MG63 (cell line): Measurements from ENCODE around the gene GEMIN7. TPM values are rescaled to one million over a fixed set of nuclear protein-coding genes. Genes with fewer than 3 reads are reported as not detected.

Experiments
- DNase-seq: peaks from one replicate; pipeline ENCODE4 v3.0.0-alpha.2; 2020
- H3K27me3 ChIP-seq: fragments of 250-450 bp; sonication (Bioruptor Pico); 2 replicates; pipeline ENCODE4 v1.5.1; 2020; ENCODE audit warnings: mild to moderate bottlenecking, moderate library complexity
- H3K36me3 ChIP-seq: fragments of 250-450 bp; sonication (Bioruptor Pico); 2 replicates; pipeline ENCODE4 v1.5.1; 2020; ENCODE audit warnings: mild to moderate bottlenecking, moderate library complexity
- H3K4me3 ChIP-seq: fragments of 250-450 bp; sonication (Bioruptor Pico); 2 replicates; pipeline ENCODE4 v1.5.1; 2020; ENCODE audit warnings: mild to moderate bottlenecking, moderate library complexity
- H3K9me3 ChIP-seq: fragments of 250-450 bp; sonication (Bioruptor Pico); 2 replicates; pipeline ENCODE4 v1.5.1; 2020; ENCODE audit warnings: mild to moderate bottlenecking, moderate library complexity
- total RNA-seq: library from RNA; depleted of rRNA; stranded (reverse); fragments of >200 nt; shearing (Covaris generic); gene quantifications from 2 replicates; pipeline ENCODE4 v1.2.3, GENCODE V29; 2014; ENCODE audit warnings: low replicate concordance; rRNA removed

GEMIN7 gene, protein sequence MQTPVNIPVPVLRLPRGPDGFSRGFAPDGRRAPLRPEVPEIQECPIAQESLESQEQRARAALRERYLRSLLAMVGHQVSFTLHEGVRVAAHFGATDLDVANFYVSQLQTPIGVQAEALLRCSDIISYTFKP
- total RNA-seq = 28.2 and 73.6 TPM in 2 replicates

DNA sequence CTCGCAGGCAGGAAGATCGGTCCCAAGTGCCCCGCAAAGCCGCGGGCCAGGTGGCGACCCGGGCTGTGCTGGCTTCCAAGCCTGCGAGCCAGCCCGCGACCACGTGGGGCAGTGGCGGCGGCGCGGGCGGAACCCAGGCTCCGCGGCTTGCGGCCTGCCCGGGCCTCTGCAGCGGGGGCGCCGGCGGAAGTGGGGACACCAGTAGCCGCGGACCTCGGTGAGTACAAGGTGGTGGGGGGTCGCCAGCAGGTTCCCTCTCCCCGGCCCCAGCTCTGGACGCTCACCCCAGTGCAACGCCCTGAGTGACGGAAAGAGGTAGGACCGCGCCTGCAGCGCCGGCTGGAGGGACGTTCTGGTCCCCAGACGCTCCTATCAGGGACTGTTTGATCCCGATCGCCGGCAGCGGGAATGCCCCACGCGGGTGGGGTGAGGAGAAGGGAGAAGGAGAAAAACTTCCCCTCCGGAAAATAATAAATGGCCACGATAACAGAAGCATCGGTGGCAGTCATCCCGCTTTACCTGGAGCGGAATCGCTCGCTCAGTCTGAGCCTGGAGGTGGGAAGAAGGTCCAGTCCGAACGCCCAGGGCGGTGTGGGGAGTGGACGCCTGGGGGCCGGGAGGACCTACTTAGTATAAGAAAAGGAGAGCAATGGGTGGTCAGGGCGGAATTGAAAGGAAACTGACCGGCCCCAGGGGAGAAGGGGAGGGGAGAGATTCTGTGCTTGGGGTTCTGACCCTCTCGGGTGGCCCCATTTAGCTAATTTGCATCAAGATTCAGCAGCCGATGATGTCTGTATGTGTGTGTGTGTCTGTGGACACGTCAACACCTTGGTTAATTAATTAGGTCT, at the start of gene GEMIN7:
TSS of gene GEMIN7 (plus strand) at position 198 of the 848 bp plus-strand sequence. CDS start 10,855 bp downstream, outside the sequence.
- DNase-seq = peak; percentile 84
- no peaks in the 10 kb centered on the region for H3K9me3 ChIP-seq
- H3K27me3 ChIP-seq = no peaks in the 10 kb centered on the region
- H3K36me3 ChIP-seq = peaks cover 28% of the 10 kb centered on the region
- peak within 1 kb of the TSS; percentile 98 for H3K4me3 ChIP-seq

DNA sequence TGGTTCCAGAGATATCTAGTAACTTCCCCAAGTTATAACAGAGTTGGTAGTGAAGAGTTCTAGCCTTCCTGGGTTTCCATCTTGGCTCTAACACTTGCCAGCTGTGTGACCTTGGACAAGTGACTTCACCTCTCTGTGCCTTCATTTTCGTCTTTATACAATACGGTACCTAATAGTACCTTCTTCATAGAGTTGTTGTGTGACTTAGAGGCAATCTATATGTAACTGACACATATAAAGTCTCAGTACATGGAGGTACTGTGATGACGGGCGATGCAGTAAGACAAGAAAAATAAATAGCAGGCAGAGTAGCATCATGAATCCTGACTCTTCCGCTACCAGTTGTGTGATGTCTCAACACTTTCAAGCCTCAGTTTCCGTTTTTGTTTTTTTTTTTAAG, 48.2 kb upstream of the GEMIN7 start:
- Histone ChIP-seq H3K36me3 (peaks cover 30% of the 10 kb centered on the region), H3K4me3 (no peak overlapping the region), H3K27me3 (no peaks in the 10 kb centered on the region), H3K9me3 (no peaks in the 10 kb centered on the region)
- DNase-seq = no peak

DNA sequence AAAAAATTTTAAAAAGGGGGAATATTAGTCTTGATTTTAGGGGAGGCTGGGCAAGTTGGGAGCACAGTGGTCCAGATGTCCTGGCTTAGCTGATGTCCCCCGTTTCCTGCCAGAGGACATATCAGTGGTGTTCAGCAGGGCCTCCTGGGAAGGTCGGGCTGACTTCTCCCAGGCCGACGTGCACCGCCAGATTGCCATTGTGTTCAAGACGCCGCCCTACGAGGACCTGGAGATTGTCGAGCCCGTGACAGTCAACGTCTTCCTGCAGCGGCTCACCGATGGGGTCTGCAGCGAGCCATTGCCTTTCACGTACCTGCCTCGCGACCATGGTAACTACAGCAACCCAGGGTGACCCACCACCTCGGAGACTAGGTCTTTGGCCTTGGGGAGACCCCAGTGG, 46.6 kb upstream of the GEMIN7 start:
- H3K36me3 ChIP-seq = peaks cover 30% of the 10 kb centered on the region
- DNase-seq = no peak
- H3K9me3 ChIP-seq = no peaks in the 10 kb centered on the region
- no peak overlapping the region for H3K4me3 ChIP-seq
- no peaks in the 10 kb centered on the region for H3K27me3 ChIP-seq

DNA sequence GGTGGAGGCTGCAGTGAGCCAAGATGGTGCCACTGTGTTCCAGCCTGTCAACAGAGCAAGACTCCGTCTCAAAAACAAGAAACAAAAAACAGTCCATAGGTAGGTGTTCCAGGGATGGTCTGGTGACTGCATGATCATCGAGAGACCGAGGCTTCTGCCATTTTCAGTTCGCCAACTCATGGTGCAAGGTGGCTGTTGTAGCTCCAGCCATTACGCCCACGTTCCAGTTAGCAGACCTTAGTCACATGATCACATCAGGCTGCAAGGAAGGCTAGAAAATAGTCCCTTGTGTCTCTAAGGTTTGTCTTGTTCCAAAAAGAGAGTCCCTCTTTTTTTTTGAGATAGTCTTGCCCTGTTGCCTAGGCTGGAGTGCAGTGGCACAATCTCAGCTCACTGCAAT, 43.3 kb upstream of the GEMIN7 start:
- Histone ChIP-seq H3K4me3 (no peak overlapping the region), H3K36me3 (peaks cover 35% of the 10 kb centered on the region), H3K9me3 (no peaks in the 10 kb centered on the region), H3K27me3 (no peaks in the 10 kb centered on the region)
- no peak for DNase-seq

DNA sequence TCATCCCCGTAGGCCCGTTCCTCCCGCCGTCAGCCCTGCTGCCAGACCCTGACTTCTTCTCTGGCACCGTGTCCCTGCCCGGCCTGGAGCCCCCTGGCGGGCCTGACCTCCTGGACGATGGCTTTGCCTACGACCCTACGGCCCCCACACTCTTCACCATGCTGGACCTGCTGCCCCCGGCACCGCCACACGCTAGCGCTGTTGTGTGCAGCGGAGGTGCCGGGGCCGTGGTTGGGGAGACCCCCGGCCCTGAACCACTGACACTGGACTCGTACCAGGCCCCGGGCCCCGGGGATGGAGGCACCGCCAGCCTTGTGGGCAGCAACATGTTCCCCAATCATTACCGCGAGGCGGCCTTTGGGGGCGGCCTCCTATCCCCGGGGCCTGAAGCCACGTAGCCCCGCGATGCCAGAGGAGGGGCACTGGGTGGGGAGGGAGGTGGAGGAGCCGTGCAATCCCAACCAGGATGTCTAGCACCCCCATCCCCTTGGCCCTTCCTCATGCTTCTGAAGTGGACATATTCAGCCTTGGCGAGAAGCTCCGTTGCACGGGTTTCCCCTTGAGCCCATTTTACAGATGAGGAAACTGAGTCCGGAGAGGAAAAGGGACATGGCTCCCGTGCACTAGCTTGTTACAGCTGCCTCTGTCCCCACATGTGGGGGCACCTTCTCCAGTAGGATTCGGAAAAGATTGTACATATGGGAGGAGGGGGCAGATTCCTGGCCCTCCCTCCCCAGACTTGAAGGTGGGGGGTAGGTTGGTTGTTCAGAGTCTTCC, 41.5 kb upstream of the GEMIN7 start:
- Histone ChIP-seq H3K27me3 (no peaks in the 10 kb centered on the region), H3K36me3 (peaks cover 43% of the 10 kb centered on the region)
- DNase-seq = no peak

DNA sequence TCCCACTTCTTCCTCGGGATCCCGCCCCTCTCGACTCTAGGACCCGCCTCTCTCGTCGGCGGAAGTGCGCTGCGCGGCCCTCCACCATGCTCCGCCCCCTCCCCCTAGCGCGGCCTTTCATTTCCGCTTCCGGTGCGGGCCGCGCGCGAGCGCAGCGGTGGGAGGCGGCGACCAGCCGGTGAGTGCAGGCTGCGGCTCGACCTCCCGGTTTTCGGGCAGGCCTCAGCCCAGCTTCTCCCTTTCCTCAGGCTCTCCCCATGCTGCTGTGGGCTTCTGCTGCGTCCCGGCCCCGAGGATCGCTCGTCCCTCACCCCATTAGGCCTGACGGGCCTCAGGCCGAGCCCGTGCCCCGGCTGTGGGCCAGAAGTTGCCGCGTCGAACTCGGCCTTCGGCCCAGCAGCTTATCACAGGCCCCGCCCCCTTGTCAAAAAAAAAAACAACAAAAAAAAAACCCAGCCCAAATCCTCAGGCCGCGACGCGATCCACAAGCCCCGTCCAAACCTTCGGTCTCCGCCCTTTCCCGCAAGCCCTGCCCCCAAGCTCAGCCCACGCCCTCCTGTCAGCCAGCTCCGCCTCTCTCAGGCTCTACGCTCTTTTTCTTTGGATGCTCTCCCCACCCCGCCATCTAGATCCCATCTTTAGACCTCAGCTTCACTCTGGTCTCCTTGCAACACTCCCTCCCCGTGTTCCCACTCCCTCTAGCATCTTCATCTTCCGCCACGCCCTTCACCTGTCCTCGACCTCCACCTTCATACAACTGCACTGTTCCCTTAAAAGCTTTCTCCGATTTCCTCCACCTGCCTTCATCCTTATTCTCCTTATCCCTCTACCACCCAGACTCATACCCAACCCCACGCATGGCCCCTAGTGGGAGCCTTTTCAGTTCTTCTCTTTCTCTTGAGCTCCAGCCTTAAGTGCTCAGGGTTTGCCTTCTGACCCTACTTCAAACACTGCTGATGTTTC, 39.8 kb upstream of the GEMIN7 start, which contains the start of gene CLASRP:
TSS of gene CLASRP (plus strand) at position 115 of the 963 bp plus-strand sequence. CDS start 1,168 bp downstream, outside the sequence.
- DNase-seq = peak; percentile 93
- H3K9me3 ChIP-seq = no peaks in the 10 kb centered on the region
- peak within 1 kb of the TSS; percentile 92 for H3K4me3 ChIP-seq
- no peaks in the 10 kb centered on the region for H3K27me3 ChIP-seq
- peaks cover 54% of the 10 kb centered on the region for H3K36me3 ChIP-seq

More for the DNA sequence above, 41.5 kb upstream of the GEMIN7 start:
- no peaks in the 10 kb centered on the region for H3K9me3 ChIP-seq
- H3K4me3 ChIP-seq = no peak overlapping the region

DNA sequence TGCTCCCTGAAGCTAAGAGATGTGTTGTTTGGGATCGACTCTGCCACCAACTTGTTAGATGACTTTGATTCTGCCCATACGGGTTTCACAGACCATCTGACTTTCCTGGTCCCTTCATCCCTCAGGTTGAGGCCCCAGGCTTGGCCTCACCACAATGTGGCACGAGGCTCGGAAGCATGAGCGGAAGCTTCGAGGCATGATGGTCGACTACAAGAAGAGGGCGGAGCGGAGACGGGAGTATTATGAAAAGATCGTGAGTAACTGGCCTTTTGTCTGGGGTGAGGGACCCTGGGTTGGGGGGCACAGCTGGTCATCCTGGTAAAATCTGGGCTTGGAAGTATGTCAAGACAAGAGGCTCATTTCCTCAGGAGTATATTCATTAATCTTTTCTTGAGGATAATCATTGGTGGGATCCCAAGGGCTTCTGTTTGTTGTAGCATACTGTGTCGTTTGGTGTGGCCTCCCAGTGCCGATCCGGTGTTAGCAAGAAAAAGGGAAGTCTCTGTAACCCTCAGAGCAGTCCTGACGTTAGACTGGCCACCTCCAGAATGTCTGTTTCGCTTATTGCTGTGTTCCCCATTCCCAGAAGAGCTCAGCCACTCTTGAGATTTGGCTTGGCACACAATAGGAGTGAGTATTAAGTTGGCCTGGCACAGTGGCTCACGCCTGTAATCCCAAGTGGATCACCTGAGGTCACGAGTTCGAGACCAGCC, 38.8 kb upstream of the GEMIN7 start:
- peaks cover 60% of the 10 kb centered on the region for H3K36me3 ChIP-seq
- no peak for DNase-seq
- no peaks in the 10 kb centered on the region for H3K27me3 ChIP-seq
- no peaks in the 10 kb centered on the region for H3K9me3 ChIP-seq
- H3K4me3 ChIP-seq = peak overlapping the region; percentile 92

DNA sequence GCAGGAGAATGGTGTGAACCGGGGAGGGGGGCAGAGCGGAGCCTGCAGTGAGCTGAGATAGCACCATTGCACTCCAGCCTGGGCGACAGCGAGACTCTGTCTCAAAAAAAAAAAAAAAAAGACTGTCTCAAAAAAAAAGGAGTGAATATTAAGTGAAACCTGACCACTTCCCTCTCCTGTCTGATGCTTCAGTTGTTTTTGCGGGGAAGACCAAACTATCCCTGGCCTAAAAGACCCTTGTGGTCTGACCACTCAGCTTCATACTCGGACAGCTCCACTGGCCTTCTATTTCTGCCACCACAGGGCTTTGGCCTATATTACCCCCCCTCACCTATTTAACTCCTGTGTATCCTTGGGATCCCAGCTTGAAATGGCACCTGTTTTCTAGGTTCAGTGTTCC, 37.9 kb upstream of the GEMIN7 start:
- DNase-seq = no peak
- Histone ChIP-seq H3K4me3 (no peak overlapping the region), H3K9me3 (no peaks in the 10 kb centered on the region), H3K36me3 (peaks cover 64% of the 10 kb centered on the region), H3K27me3 (no peaks in the 10 kb centered on the region)

DNA sequence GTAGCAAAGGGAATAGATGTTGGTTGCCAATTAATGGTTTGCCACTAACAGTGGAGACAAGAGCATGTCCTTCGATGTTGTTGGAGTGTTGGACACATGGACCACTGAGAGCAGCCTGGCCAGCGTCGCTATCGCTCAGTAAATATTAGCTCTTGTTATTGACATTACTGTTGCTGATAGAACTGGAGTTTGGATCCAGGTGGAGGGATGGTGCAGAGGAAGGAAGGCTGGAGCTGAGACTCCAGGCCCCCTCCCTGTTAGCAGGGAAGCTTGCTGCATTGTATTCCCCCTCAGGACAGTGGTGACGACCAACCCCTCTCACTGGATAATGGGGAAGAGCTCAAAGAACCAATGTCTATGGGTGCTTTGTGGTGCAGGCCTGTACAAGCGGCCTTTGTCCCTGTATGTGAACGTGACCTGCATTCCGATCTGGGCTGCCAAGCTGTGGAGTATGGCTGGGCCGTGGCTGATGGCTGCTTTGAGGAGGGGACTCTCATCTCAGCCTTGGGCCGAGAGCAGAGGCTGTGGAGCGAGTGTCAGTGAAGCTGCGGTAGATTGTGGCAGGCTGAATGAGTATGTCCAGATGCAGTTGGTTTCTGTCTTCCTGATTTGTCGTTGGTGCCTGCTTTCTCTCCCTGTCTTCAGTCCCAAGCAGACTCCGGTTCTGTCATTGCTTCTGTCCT, 33.2 kb upstream of the GEMIN7 start:
- Histone ChIP-seq H3K4me3 (no peak overlapping the region), H3K9me3 (no peaks in the 10 kb centered on the region), H3K36me3 (peaks cover 73% of the 10 kb centered on the region), H3K27me3 (no peaks in the 10 kb centered on the region)
- DNase-seq = no peak

DNA sequence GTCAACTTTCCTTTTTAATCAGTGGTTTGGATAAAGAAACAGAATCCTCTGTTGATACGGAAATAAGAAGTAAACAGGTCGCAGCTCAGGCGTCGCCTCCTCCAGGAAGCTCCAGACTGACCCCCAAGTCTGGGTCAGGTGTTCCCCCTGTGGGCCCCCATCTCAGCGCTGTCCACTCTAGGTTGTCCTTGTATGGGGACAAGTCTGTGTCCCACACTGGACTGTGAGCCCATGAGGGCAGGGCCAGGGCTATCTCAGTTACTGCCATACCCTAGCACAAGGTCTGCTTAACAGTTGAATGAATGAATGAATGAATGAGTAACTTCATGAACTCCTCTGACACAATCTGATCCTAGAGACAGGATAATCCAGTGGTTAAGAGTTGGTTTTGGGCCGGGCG, 32.7 kb upstream of the GEMIN7 start:
- H3K4me3 ChIP-seq = no peak overlapping the region
- H3K9me3 ChIP-seq = no peaks in the 10 kb centered on the region
- peaks cover 73% of the 10 kb centered on the region for H3K36me3 ChIP-seq
- H3K27me3 ChIP-seq = no peaks in the 10 kb centered on the region
- no peak for DNase-seq

DNA sequence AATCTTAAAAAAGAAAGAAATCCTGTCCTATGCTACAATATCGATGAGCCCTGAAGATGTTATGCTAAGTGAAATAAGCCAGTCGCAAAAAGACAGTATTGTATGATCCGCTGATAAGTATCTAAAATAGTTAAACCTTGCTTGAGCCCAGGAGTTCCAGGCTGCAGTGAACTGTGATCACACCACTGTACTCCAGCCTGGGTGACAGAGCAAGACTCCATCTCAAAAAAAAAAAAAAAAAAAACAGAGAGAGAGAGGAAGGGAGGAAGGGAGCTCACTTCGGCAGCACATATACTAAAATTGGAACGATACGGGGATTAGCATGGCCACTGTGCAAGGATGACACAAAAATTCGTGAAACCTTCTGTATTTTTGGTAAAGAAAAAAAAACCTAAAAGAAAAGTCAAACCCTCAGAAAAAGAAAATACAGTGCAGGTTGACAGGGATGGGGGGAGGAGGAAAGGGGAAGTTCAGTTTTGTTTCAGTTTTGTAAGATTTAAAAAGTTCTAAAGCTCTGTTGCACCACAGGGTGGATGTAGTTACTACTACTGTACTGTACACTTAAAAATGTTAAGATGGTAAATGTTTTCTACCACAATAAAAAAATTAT, 31.8 kb upstream of the GEMIN7 start:
- no peak for DNase-seq
- no peaks in the 10 kb centered on the region for H3K9me3 ChIP-seq
- H3K4me3 ChIP-seq = no peak overlapping the region
- no peaks in the 10 kb centered on the region for H3K27me3 ChIP-seq
- H3K36me3 ChIP-seq = peaks cover 71% of the 10 kb centered on the region

DNA sequence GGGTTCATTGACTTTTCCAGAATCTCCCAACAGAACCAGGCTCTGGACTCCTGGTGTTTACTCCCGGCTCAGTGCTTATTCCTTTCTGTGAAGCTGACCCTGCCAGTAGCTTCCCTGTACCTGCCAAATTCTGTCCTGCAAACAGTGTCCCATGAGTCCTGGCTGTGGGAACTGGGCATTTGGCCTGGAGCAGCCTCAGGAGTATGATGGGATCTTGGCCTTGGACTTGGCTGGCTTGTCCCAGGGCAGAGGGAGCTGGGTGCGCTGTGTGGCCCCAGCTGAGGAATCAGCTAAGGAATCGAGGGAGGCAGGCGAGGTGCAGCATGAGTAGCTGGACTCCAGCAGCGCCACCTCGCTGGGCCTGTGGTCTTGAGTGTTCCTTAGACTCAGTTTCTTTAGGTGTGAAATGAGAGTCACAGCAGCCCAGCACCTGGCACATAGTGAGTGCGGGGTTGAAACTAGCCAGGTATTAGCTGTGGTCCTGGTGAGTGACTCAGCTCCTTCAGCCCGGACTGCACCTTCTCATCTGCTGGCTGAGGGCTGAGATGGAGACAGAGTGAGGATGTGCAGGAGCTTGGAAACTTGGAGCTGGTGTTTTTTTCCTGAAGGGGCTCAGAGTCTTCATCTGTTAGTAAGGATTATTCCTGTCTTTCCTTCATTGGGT, 29.9 kb upstream of the GEMIN7 start:
- Histone ChIP-seq H3K4me3 (no peak overlapping the region), H3K36me3 (peaks cover 75% of the 10 kb centered on the region), H3K27me3 (no peaks in the 10 kb centered on the region), H3K9me3 (no peaks in the 10 kb centered on the region)
- no peak for DNase-seq

DNA sequence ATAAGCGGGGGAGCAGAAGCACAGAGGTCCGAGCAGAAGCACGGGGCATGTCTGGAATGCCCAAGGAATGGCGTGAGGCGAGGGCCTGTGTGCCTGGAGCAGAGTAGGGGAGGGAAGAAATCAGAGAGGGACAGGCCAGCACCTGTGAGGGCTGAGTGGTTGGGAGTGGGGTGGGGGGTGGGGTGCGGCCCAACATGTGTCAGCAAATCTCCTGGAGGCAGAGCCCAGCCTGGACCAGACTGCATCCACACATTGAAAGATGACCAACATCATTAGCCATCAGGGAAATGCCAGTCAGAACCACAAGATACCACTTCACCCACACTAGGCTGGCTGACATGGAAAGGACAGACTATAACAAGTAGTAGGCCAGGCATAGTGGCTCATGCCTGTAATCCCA, 29.0 kb upstream of the GEMIN7 start:
- H3K9me3 ChIP-seq = no peaks in the 10 kb centered on the region
- H3K4me3 ChIP-seq = no peak overlapping the region
- H3K36me3 ChIP-seq = peaks cover 75% of the 10 kb centered on the region
- no peak for DNase-seq
- H3K27me3 ChIP-seq = no peaks in the 10 kb centered on the region

DNA sequence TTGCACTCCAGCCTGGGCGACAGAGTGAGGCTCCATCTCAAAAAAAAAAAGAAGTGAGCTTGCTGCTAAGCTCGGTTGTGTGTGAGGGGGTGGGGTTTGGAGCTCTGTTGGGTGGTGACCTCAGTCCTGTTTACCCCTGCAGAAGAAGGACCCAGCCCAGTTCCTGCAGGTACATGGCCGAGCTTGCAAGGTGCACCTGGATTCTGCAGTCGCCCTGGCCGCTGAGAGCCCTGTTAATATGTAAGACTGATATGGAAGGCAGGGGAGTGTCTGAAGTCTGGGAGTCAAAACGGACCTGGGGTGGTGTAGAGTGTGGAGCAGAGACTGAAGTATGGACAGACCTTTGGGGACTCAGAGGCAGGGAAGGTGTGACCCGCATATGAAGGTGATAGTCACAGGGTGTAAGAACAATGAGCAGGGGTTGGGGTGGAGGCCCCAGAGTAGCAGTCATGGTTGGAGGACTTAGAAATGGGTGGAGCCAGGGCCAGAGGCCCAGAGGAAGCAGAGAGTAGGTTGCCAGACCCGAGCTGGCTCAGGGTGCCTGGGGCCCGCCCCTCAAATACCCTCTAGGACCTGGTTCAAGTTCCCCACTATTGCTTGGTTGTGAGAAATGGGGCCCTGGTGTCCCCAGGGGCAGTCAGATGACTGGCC, 27.0 kb upstream of the GEMIN7 start:
- H3K9me3 ChIP-seq = no peaks in the 10 kb centered on the region
- DNase-seq = no peak
- no peaks in the 10 kb centered on the region for H3K27me3 ChIP-seq
- H3K4me3 ChIP-seq = no peak overlapping the region
- H3K36me3 ChIP-seq = peaks cover 75% of the 10 kb centered on the region
